HG03521 (cell line): Measurements from ENCODE around the gene OR51I2.

Source experiments
- ATAC-seq: cut with Tn5 transposase; IDR thresholded peaks from one replicate; pipeline ENCODE4 v1.9.1; 2021; ENCODE audit warnings: mild to moderate bottlenecking, moderate library complexity; ENCODE audit not compliant: unreplicated experiment

Gene OR51I2, protein sequence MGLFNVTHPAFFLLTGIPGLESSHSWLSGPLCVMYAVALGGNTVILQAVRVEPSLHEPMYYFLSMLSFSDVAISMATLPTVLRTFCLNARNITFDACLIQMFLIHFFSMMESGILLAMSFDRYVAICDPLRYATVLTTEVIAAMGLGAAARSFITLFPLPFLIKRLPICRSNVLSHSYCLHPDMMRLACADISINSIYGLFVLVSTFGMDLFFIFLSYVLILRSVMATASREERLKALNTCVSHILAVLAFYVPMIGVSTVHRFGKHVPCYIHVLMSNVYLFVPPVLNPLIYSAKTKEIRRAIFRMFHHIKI

DNA sequence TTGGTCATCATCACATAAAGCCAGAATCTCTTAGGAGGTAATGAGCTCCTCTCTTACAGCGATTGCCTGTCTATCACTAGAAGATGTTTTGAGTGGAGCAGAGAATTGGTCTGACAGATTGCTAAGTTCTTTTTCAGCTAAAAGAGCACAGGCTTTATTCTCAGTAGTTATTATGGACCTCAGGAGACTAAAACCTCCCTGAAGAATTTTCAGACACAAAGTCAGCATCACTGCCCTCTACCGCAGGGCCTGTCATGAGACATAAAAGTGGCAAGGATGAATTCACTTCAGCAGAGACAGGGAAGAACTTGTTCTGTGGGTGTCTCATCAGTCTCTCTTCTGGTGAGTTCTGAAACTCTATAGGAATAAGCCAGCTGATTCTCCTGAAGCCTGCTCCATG, at the start of gene OR51I2:
TSS of gene OR51I2 (plus strand) at position 301 of the 400 bp plus-strand sequence. CDS start 4,166 bp downstream, outside the sequence.
- ATAC-seq, result no peak

DNA sequence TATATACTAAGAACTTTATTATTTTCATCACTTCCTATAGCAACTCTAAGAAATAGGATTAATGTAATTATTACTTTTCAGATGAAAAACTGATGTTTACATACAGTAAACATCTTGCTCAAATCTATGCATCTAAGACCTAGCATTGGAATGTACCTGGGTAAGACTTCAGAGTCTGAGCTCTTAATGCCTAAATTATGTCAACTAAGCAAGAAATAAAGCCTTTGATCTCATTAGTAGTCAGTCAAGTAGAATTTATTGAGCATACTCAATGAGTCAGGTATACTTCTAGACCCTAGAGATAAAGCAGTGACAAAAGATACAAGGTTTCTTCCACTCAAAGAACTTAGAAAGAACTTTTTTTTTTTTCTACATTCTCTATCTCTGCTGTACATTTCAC, 44.0 kb upstream of the OR51I2 start:
- ATAC-seq, result no peak

DNA sequence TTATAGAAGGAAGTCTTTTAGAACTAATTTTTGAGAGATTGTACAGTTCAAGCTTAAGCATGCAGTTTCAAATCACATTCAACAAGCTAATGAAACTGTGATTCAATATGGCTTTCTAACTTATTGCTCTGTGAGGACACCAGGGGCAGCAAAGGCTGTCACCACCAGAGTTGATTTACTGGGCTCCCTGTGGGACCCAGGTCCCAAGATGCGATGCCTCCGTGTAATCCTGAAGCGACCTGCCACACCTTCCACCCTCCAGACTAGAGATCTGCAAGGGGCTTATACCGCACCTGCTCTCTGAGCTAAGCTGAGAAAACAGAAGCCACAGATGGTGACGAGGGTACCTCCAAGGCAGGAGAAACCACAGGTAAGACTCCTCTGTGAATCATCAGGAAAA, 28.1 kb upstream of the OR51I2 start:
- ATAC-seq, result no peak

DNA sequence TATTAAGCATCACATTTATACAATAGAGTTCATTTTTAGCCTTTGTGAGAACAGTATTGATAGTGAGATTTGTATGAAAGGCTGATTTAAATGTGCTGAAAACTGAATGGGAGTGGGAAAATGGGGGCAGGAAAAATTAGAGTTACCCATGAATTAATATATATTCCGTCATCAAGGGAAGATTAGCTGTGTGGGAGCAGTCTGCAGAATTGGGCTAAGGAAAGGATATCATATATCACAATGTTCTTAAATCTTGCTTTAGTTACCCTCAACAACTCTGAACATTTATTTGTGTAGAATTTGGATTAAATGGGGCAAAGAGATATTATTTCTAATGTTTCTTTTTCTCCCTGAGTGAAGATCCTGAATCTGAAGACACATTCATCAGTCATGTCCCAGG, 27.3 kb upstream of the OR51I2 start, which contains the start of gene OR51Q1:
TSS of gene OR51Q1 (plus strand) at position 301 of the 400 bp plus-strand sequence. CDS start at position 391, 90 bp downstream.
- ATAC-seq, result no peak

DNA sequence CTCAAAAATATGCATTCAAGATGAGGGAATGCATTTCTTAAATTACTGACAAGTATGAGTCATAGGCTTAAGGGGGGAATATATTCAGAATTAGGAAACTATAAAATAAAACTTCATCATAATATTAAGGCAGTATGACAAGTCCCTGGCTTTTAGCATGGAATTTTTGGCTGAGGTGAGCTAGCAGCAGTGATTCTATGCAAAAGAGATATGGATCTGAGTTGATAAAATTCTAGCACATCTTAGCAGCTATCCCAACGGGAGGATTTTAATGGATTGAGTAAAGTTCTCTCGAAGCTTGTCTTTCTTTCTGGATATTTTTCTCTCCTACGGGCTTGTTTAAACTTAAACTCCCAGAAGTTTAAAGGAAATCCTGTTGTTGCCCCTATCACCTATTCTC, 26.0 kb upstream of the OR51I2 start:
- ATAC-seq, result no peak

DNA sequence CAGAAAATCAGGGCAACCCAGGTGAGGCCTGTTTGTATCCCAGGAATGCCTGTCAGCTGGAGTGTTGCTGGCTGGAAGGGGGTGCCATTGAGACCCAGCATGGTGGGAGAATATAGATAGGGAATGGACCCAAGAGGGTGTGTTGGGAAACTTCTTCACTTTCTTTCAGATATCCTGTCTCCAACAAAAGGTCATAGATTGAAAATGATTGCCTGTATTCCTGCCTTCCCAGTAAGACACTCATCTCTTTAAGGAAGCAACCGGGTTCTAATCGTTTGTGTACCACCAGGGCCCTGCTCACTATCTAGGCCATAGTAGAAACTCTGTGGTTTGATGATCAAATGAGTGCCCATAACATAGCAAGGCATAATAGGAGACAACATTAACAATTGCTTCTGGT, 7.7 kb upstream of the OR51I2 start, which contains the start of gene OR51I1:
TSS of gene OR51I1 (minus strand) at position 101 of the 400 bp plus-strand sequence. CDS start at position 101, 0 bp downstream.
- no peak for ATAC-seq

DNA sequence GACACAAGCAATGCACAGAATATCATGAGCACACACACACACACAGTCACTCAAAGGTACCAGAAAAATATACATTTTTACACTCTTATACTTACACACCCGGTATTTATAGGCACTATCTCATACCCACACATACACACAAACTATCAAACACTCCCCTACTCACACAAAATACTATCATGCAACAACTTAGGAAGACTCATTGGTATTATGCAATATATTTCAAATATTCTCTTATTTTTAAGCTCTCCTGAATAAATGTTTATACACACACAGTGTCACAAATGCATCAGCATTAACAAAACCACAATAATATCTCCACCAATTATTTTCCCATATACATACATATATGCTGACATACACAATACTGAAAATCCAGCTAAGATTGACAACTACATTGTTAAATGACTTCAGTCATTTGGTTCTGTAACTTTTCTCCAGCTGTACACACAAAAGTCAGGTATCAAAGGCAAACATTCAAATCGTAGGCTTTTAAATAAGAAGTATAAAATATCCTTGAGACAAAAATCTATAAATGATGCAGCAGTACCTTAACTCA, 5.2 kb upstream of the OR51I2 start:
- ATAC-seq, result no peak

DNA sequence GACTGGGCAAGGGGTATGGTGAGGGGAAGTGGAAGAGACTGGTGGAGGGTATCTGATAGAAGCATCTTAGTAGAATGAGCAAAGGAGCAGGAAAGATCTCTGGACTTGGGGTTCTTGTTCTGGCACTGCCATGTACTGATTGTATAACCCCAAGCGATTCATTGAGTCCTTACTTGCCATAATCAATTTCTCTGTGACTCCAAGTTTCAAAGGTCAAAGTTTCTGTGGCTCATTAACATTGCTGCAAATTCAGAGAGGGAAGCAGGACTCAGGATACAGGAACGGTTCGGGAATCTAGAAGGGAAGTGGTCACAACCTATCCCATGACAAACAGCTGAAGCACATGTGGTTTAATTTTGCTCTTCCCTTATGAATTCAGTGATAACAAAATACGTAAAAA, 309 bp downstream of the OR51I2 start:
- no peak for ATAC-seq

DNA sequence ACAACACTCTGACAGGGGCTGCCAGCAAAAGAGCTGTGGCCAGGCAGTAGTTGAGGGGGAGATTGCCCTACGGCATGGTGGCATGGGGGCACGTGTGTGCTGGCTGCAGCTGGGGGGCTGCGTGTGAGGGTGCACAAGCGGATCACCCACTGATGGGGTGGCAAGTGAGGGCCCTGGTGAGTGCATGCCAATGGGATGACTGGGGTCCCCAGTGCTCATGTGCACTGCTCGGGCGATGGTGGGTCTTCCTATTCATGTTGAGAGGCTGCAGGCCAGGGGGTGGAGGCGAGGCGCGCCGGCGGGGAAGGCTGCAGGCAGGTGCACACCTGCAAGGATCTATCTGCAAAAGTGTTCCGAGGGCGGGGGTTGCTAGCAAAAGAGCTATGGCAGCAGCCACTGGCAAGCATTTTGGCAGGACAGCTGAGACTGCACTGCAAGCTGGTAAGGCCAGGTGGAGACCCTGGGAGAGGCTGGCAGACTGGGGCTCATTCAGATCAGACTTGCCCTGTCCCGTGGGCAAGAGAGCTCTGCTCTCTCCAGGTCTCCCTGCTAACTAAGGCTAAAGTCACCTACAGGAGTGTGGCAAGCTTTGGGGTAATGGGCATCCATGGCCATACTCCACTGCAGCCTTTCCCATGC, 12.0 kb downstream of the OR51I2 start:
- no peak for ATAC-seq

DNA sequence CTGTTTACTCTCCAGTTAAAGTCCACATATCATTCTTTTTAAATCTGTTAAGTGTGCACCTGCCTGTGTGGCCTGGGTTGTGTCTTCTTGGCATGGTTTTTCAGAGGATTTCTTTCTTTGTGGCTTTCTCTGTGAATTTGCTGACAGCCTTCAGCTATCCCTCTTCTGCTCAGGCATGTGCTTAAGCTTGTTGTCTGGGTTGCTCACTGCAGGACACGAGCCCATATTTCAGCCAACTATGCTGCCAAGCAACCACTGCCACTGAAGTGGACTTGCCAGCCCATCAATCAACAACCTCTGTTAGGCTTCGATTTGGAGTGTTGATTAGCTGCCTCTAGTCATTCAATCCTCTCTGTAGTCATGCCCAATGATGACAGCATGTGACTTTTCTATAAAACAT, 18.4 kb downstream of the OR51I2 start:
- ATAC-seq, result no peak

DNA sequence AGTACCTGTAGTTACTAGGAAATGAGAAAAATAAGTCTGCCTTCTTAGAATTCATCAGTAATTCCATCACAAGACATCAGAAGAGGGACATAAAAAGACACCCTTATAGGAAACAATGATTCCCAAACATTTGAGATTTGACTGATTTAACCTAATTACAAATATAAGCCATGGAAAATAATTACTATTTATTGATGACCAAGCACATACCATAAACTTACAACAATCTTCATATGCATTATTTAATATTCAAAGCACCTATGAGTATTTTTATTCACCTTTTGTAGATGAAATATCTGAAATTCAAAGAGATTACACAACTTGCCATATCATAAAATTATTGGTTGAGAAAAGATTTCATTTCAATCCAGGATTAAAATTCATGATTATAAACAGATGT, 24.8 kb downstream of the OR51I2 start:
- no peak for ATAC-seq

DNA sequence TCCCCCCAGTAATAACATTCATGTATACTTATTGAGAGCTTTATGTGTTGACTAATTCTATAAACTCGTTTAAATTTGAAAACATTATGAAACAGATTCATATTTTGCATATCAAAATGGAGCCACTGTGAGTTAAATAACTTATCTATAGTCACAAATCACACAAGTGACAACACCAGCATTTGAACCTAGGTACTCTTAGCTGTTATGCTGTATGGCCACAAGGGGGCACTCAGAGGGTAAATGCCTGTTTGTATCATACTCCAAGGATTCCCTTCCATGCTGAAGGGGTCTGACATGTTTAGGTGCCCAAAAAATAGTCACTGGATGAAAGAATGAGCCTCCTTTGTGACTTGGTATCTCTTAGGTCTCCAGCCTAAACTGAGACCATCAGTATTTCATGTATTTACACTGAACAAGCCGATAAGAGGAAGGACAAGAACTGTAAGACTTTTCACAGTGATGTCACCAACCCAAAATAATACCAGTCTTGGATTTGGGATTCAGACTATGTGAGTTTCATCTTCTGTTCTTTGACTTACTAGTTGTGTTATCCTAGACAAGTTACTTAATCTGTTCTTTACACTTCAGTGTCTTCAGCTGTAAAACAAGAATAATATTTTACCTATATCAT, 27.2 kb downstream of the OR51I2 start:
- ATAC-seq, result no peak

DNA sequence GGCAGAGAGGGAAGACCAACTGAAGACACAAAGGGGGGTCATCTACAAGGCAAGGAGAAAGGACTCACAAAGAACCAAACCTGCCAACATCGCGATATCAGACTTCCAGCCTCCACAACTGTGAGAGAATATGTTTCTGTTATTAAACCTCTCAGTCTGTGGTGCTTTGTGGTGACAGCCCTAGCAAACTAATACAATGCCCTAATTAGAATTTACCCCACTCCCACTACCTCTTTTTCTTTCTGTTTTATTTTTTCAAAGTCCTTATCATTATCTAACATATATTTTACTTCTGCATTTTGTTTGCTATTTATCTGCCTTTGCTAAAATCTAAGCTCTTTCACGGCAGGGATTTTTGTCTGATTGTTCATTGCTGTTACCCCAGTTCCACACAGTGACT, 36.9 kb downstream of the OR51I2 start:
- ATAC-seq, result no peak

DNA sequence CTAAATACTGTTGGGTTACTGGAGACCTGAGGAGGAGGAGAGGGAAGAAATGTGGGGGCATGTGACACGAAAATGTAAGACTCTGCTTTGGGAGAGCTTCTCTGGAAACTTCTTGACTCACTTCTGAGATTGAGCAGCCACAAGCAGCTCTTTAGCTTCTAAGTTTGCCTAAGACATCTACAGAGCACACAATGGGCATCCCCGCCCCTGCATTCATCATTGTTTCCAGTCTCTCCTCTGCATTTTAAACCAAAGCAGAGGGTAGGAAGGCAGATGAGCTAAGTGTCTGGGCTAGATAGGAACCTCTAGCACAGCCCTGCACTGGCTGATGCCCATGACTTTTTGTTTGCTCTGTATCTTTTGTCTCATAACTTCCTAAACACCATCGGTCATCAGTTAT, 37.3 kb downstream of the OR51I2 start:
- no peak for ATAC-seq

DNA sequence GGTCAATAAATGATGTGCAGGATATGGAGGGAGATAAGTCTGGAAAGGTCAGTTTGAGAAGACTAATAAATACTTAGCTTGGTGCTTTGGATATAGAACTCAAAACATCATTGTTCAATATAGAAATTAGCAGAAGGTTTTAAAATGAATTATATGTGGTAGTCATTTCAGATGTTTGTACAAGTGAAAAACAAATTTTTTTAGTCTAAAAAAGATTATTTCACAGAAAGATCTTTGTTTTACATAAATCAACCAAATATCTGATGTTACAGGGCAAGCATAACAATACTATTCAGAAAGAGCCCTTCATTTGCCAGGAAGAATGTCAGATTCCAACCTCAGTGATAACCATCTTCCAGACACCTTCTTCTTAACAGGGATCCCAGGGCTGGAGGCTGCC, 39.3 kb downstream of the OR51I2 start, which contains the start of gene OR52D1:
TSS of gene OR52D1 (plus strand) at position 301 of the 400 bp plus-strand sequence. CDS start at position 323, 22 bp downstream.
- no peak for ATAC-seq

DNA sequence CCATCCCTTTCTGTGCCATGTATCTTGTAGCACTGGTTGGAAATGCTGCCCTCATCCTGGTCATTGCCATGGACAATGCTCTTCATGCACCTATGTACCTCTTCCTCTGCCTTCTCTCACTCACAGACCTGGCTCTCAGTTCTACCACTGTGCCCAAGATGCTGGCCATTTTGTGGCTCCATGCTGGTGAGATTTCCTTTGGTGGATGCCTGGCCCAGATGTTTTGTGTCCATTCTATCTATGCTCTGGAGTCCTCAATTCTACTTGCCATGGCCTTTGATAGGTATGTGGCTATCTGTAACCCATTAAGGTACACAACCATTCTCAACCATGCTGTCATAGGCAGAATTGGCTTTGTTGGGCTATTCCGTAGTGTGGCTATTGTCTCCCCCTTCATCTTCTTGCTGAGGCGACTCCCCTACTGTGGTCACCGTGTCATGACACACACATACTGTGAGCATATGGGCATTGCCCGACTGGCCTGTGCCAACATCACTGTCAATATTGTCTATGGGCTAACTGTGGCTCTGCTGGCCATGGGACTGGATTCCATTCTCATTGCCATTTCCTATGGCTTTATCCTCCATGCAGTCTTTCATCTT, 39.8 kb downstream of the OR51I2 start:
- no peak for ATAC-seq

DNA sequence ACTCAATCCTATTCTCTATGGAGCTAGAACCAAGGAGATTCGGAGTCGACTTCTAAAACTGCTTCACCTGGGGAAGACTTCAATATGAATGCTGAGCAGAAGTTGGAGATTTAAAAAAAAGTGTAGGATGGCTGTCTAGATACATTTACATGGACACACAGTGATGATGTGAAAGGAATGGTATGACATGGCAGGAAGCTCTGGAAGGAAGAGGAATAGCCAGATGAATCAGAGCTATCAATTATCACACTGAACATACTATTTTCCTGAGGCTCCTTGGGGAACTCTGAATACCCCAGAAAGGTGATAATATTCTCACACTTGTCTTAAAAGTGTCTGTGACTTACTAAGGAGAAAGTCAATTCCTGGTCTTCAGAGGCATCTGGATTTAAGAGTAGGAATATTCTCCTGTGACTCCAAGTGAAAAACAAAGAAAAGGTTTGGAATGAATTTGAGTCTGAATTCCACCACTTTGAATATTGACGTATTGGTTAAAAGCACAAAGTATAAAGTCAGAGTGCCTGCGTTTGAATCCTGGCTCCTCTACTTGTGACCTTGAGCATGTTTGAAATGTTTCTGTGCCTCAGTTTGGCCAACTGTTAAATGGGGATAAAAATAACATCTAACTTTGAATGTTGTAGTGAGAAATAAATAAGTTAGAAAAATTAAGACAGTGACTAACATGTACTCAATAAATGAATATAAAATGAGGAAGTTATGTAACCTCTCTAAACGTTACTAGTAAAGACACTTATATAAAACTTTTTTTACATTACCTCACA, 40.6 kb downstream of the OR51I2 start:
- no peak for ATAC-seq

DNA sequence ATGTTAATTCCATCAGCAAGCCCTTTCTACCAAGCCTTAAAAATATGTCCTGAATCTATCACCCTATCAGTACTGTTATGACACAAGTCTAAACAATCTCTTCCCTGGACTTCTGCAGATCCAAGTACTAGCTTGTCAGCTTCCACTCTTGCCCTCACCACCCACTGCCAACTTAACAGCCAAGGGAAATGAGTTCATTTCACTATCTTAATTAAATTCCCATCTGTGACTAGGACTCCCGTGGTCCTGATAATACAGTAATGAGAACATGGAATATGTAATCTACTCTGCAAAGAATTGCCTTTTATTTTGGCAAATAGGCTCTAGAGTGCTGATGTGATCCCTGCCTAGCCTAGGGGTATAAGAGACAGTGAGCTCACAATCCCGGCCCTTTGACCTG, 50.5 kb downstream of the OR51I2 start:
- no peak for ATAC-seq

DNA sequence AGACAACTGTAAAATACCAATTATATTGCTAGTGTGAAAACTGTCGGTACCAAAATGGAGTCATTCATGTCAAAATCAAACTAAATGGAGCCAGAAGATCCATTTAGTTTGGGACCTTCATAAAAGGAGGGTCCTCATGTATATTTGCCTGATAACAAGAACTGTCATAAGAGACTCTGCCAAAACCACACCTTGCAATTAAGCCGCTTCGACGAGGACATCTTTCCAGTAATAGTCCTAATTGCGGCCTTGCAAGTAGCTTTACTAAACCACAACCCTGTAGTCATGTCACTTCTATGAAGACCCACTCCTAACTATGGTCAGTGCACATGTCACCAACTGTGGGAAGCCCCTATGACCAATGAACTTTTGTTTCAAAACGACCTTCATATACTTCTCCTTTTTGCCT, 51.3 kb downstream of the OR51I2 start:
- no peak for ATAC-seq

DNA sequence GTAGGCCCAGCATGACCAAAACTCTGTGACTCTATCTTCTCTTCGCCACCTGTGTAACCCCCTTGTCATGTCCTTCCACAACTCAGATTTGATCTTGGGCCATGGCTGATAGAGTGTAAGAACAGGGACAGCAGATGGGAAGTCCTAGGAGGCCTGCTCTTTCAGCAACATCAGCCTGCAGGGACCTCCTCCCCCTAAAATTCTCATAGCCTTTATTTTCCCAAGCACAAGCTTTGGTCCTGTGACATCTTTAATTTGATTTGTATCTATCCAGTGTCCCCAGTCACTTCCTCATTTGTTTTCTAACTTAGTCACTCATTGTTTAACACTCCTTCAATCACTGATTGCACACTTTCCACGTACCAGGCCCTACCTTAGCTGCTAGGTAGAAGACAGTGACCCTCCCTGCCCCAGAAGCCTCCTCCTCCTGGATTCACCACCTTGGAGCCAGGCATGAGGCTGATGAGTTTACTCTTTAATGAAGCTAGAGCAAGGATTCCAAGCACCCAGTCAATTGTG, 55.3 kb downstream of the OR51I2 start:
- ATAC-seq, result no peak
